MCF 10A (cell line): ENCODE measurements around the gene NHERF1. TPM values are rescaled to one million over a fixed set of nuclear protein-coding genes. Genes with fewer than 3 reads are reported as not detected.

Source experiments
- BruUV-seq: library from RNA; stranded (reverse); fragments of 400-500 nt; replicated peaks from 2 replicates; lab custom pipeline; 2021; lab: Mats Ljungman, UMichigan
- CTCF ChIA-PET: fragments of 300-600 bp; sonication (Branson Sonifier 250); formaldehyde crosslinking; extraction: SDS; loops from one replicate; lab custom pipeline; 2021; ENCODE audit warnings: antibody characterized with exemption, inconsistent platforms; lab: Yijun Ruan, JAX
- POLR2A ChIA-PET: fragments of 300-600, 350-650 bp; sonication (Branson Sonifier 250); formaldehyde crosslinking; extraction: SDS; loops from one replicate; lab custom pipeline; 2020; ENCODE audit warnings: antibody characterized with exemption, inconsistent platforms; lab: Yijun Ruan, JAX
- DNase-seq: peaks from one replicate; pipeline ENCODE4 v3.0.0-alpha.2; 2018; ENCODE audit not compliant: unreplicated experiment
- H3K27ac Mint-ChIP-seq: one replicate; pipeline ENCODE4 v1.8.0; 2022; ENCODE audit warnings: mild to moderate bottlenecking, low read depth, mixed read lengths; ENCODE audit not compliant: unreplicated experiment
- H3K27me3 Mint-ChIP-seq: one replicate; pipeline ENCODE4 v1.8.0; 2022; ENCODE audit warnings: mixed read lengths; ENCODE audit not compliant: insufficient read depth, unreplicated experiment
- H3K36me3 Mint-ChIP-seq: one replicate; pipeline ENCODE4 v1.8.0; 2022; ENCODE audit warnings: mild to moderate bottlenecking, moderate library complexity, mixed read lengths; ENCODE audit not compliant: insufficient read depth, unreplicated experiment
- H3K4me1 Mint-ChIP-seq: one replicate; pipeline ENCODE4 v1.8.0; 2022; ENCODE audit warnings: mixed read lengths; ENCODE audit not compliant: insufficient read depth, unreplicated experiment
- H3K4me3 Mint-ChIP-seq: one replicate; pipeline ENCODE4 v1.8.0; 2022; ENCODE audit warnings: mild to moderate bottlenecking, moderate library complexity, mixed read lengths; ENCODE audit not compliant: unreplicated experiment
- H3K9me3 Mint-ChIP-seq: one replicate; pipeline ENCODE4 v1.8.0; 2022; ENCODE audit warnings: mixed read lengths; ENCODE audit not compliant: unreplicated experiment
- CTCF ChIP-seq: fragments of 200-600 bp; IDR thresholded peaks from one replicate; pipeline ENCODE4 v1.8.0; 2022; ENCODE audit warnings: antibody characterized with exemption, mild to moderate bottlenecking; ENCODE audit not compliant: unreplicated experiment
- intact Hi-C: fragments of 100-400 bp; cut with micrococcal nuclease; formaldehyde crosslinking; loops from 2 replicates; pipeline ENCODE4 v1.14.1; 2022
- total RNA-seq: library from RNA; stranded (reverse); gene quantifications from 2 replicates; pipeline ENCODE4 v1.2.3, GENCODE V29; 2022

NHERF1 gene
- total RNA-seq, 1 experiment from 2014 or later = 25.3 TPM

- intact Hi-C loops = no loop called here
- H3K4me1 Mint-ChIP-seq = peaks cover 22% of the 10 kb centered on the region
- CTCF ChIA-PET = interaction anchor here (0.6 to 7.8 kb wide), 4 partner anchors 9 to 267 kb away, joined by 4 to 60 read pairs (median 20); no protein-coding TSS in a partner anchor
- no peak overlapping the region for H3K27ac Mint-ChIP-seq
- H3K36me3 Mint-ChIP-seq = peaks cover 4% of the 10 kb centered on the region
- no peak for DNase-seq
- no TSS peak for BruUV-seq
- no peaks in the 10 kb centered on the region for H3K9me3 Mint-ChIP-seq
- no peak for TF ChIP-seq CTCF
- POLR2A ChIA-PET = interaction anchor here (0.7 to 4.7 kb wide), 2 partner anchors 12 to 443 kb away, joined by 3 to 29 read pairs; partner anchors contain the start of gene NUP85
- no peak overlapping the region for H3K4me3 Mint-ChIP-seq
- H3K27me3 Mint-ChIP-seq = no peaks in the 10 kb centered on the region
Measured at GRCh38 chr17:74761931-74762330, 13.5 kb downstream of the NHERF1 start.

GRCh38 chr17:74763565-74764387 is 15.3 kb downstream of the NHERF1 start:
- H3K9me3 Mint-ChIP-seq = no peaks in the 10 kb centered on the region
- no peak for DNase-seq
- CTCF ChIA-PET = interaction anchor here (0.6 to 4.6 kb wide), 4 partner anchors 8 to 101 kb away, joined by 3 to 35 read pairs (median 4); no protein-coding TSS in a partner anchor
- POLR2A ChIA-PET = interaction anchor here (0.9 kb wide), 1 partner anchor 14 kb away, joined by 3 read pairs; no protein-coding TSS in a partner anchor
- intact Hi-C loops = no loop called here
- peaks cover 13% of the 10 kb centered on the region for H3K36me3 Mint-ChIP-seq
- H3K27ac Mint-ChIP-seq = no peak overlapping the region
- H3K4me1 Mint-ChIP-seq = peaks cover 13% of the 10 kb centered on the region
- no peaks in the 10 kb centered on the region for H3K27me3 Mint-ChIP-seq
- BruUV-seq = no TSS peak
- TF ChIP-seq CTCF = no peak
- H3K4me3 Mint-ChIP-seq = no peak overlapping the region

GRCh38 chr17:74764751-74765286 is 16.4 kb downstream of the NHERF1 start:
- no peak for TF ChIP-seq CTCF
- ChIA-PET CTCF (interaction anchor here (0.9 to 1.1 kb wide), 2 partner anchors 9 to 100 kb away, joined by 3 read pairs; no protein-coding TSS in a partner anchor), POLR2A (no interaction called here)
- intact Hi-C loops = no loop called here
- no peak for DNase-seq
- Mint-ChIP-seq H3K9me3 (no peaks in the 10 kb centered on the region), H3K36me3 (peaks cover 23% of the 10 kb centered on the region), H3K4me3 (no peak overlapping the region), H3K27ac (no peak overlapping the region), H3K27me3 (no peaks in the 10 kb centered on the region), H3K4me1 (peaks cover 9% of the 10 kb centered on the region)
- BruUV-seq = no TSS peak

GRCh38 chr17:74766413-74766812 is 18.0 kb downstream of the NHERF1 start:
- Mint-ChIP-seq H3K4me3 (no peak overlapping the region), H3K27ac (no peak overlapping the region), H3K9me3 (no peaks in the 10 kb centered on the region), H3K4me1 (peaks cover 15% of the 10 kb centered on the region), H3K36me3 (peaks cover 36% of the 10 kb centered on the region), H3K27me3 (no peaks in the 10 kb centered on the region)
- POLR2A ChIA-PET = interaction anchor here (1.7 kb wide), 1 partner anchor 17 kb away, joined by 5 read pairs; no protein-coding TSS in a partner anchor
- CTCF ChIA-PET = interaction anchor here (1.6 kb wide), 1 partner anchor 21 kb away, joined by 5 read pairs; no protein-coding TSS in a partner anchor
- intact Hi-C loops = no loop called here
- no peak for TF ChIP-seq CTCF
- DNase-seq = no peak
- no TSS peak for BruUV-seq
